ENCODE results near the gene RCSD1. TPM values are rescaled to one million over a fixed set of nuclear protein-coding genes. Genes with fewer than 3 reads are reported as not detected.

The RCSD1 gene
- total RNA-seq = 100 to 1,000 TPM; 131 to 133 TPM

- peak; percentile 76 for DNase-seq
- peak; percentile 8 for ATAC-seq (ENCODE audit: low read depth)
- H3K27ac Mint-ChIP-seq = peak within 1 kb of the TSS; percentile 98
- no peaks in the 10 kb centered on the region for H3K27me3 Mint-ChIP-seq
- POLR2A ChIA-PET = interaction anchor here (1.6 to 8.0 kb wide), 4 partner anchors 13 to 306 kb away, joined by 5 to 92 read pairs (median 48); partner anchors contain the start of gene DCAF6
- peak within 1 kb of the TSS; percentile 99 for H3K4me3 Mint-ChIP-seq
- peaks cover 3% of the 10 kb centered on the region for H3K9me3 Mint-ChIP-seq
- H3K36me3 Mint-ChIP-seq = peaks cover 42% of the 10 kb centered on the region
- H3K4me1 Mint-ChIP-seq = peaks cover 57% of the 10 kb centered on the region
Measured at GRCh38 chr1:167629681-167630567, at the start of gene RCSD1. Gene RCSD1, plus strand, starts transcription at chr1:167630232. Its CDS starts 192 bp downstream, at chr1:167630424.

- POLR2A ChIA-PET = no interaction called here
- H3K4me3 Mint-ChIP-seq = no peak overlapping the region
- no peak overlapping the region for H3K27ac Mint-ChIP-seq
- DNase-seq (no peak), ATAC-seq (ENCODE audit: low read depth) (no peak)
- H3K9me3 Mint-ChIP-seq = no peaks in the 10 kb centered on the region
- no peaks in the 10 kb centered on the region for H3K36me3 Mint-ChIP-seq
- no peaks in the 10 kb centered on the region for H3K4me1 Mint-ChIP-seq
- peaks cover 7% of the 10 kb centered on the region for H3K27me3 Mint-ChIP-seq
Measured at GRCh38 chr1:167582064-167582463, 48.0 kb upstream of the RCSD1 start.

- Mint-ChIP-seq H3K36me3 (no peaks in the 10 kb centered on the region), H3K27me3 (peaks cover 3% of the 10 kb centered on the region), H3K9me3 (no peaks in the 10 kb centered on the region), H3K4me1 (no peaks in the 10 kb centered on the region), H3K4me3 (no peak overlapping the region), H3K27ac (no peak overlapping the region)
- DNase-seq = no peak
- POLR2A ChIA-PET = no interaction called here
- ATAC-seq (ENCODE audit: low read depth) = no peak
Measured at GRCh38 chr1:167582722-167583121, 47.3 kb upstream of the RCSD1 start.

- POLR2A ChIA-PET = no interaction called here
- Mint-ChIP-seq H3K27me3 (no peaks in the 10 kb centered on the region), H3K36me3 (no peaks in the 10 kb centered on the region), H3K4me1 (no peaks in the 10 kb centered on the region), H3K4me3 (no peak overlapping the region), H3K9me3 (no peaks in the 10 kb centered on the region), H3K27ac (no peak overlapping the region)
- DNase-seq (no peak), ATAC-seq (ENCODE audit: low read depth) (no peak)
Measured at GRCh38 chr1:167584581-167584980, 45.5 kb upstream of the RCSD1 start.

GRCh38 chr1:167587342-167587741, 42.7 kb upstream of the RCSD1 start:
- DNase-seq (no peak), ATAC-seq (ENCODE audit: low read depth) (no peak)
- H3K4me1 Mint-ChIP-seq = no peaks in the 10 kb centered on the region
- POLR2A ChIA-PET = no interaction called here
- no peaks in the 10 kb centered on the region for H3K9me3 Mint-ChIP-seq
- no peaks in the 10 kb centered on the region for H3K27me3 Mint-ChIP-seq
- no peaks in the 10 kb centered on the region for H3K36me3 Mint-ChIP-seq
- H3K4me3 Mint-ChIP-seq = no peak overlapping the region
- no peak overlapping the region for H3K27ac Mint-ChIP-seq

GRCh38 chr1:167587872-167588271, 42.2 kb upstream of the RCSD1 start:
- Mint-ChIP-seq H3K36me3 (no peaks in the 10 kb centered on the region), H3K4me3 (no peak overlapping the region), H3K27me3 (no peaks in the 10 kb centered on the region), H3K4me1 (no peaks in the 10 kb centered on the region), H3K9me3 (no peaks in the 10 kb centered on the region), H3K27ac (no peak overlapping the region)
- ATAC-seq (ENCODE audit: low read depth) = no peak
- no peak for DNase-seq
- POLR2A ChIA-PET = no interaction called here

GRCh38 chr1:167588361-167588760, 41.7 kb upstream of the RCSD1 start:
- peaks cover 2% of the 10 kb centered on the region for H3K4me1 Mint-ChIP-seq
- H3K27me3 Mint-ChIP-seq = no peaks in the 10 kb centered on the region
- ATAC-seq (ENCODE audit: low read depth) (no peak), DNase-seq (no peak)
- H3K4me3 Mint-ChIP-seq = no peak overlapping the region
- POLR2A ChIA-PET = no interaction called here
- H3K36me3 Mint-ChIP-seq = no peaks in the 10 kb centered on the region
- no peak overlapping the region for H3K27ac Mint-ChIP-seq
- no peaks in the 10 kb centered on the region for H3K9me3 Mint-ChIP-seq

- Mint-ChIP-seq H3K36me3 (no peaks in the 10 kb centered on the region), H3K4me1 (peaks cover 3% of the 10 kb centered on the region), H3K4me3 (no peak overlapping the region), H3K27me3 (no peaks in the 10 kb centered on the region), H3K27ac (no peak overlapping the region), H3K9me3 (no peaks in the 10 kb centered on the region)
- DNase-seq = no peak
- no peak for ATAC-seq (ENCODE audit: low read depth)
- POLR2A ChIA-PET = no interaction called here
Measured at GRCh38 chr1:167592475-167592874, 37.6 kb upstream of the RCSD1 start.

GRCh38 chr1:167593860-167594259, 36.2 kb upstream of the RCSD1 start:
- POLR2A ChIA-PET = no interaction called here
- Mint-ChIP-seq H3K27me3 (no peaks in the 10 kb centered on the region), H3K27ac (no peak overlapping the region), H3K4me3 (no peak overlapping the region), H3K9me3 (no peaks in the 10 kb centered on the region), H3K4me1 (peaks cover 3% of the 10 kb centered on the region), H3K36me3 (no peaks in the 10 kb centered on the region)
- no peak for ATAC-seq (ENCODE audit: low read depth)
- no peak for DNase-seq

GRCh38 chr1:167594822-167595221, 35.2 kb upstream of the RCSD1 start:
- no peaks in the 10 kb centered on the region for H3K27me3 Mint-ChIP-seq
- POLR2A ChIA-PET = no interaction called here
- no peak overlapping the region for H3K4me3 Mint-ChIP-seq
- no peak for ATAC-seq (ENCODE audit: low read depth)
- peaks cover 5% of the 10 kb centered on the region for H3K4me1 Mint-ChIP-seq
- no peak overlapping the region for H3K27ac Mint-ChIP-seq
- DNase-seq = no peak
- peaks cover under 1% of the 10 kb centered on the region for H3K36me3 Mint-ChIP-seq
- H3K9me3 Mint-ChIP-seq = no peaks in the 10 kb centered on the region

- H3K9me3 Mint-ChIP-seq = peaks cover 4% of the 10 kb centered on the region
- H3K4me3 Mint-ChIP-seq = peak overlapping the region; percentile 76
- peak; percentile 46 for DNase-seq
- peaks cover 7% of the 10 kb centered on the region for H3K36me3 Mint-ChIP-seq
- POLR2A ChIA-PET = interaction anchor here (1.2 to 3.9 kb wide), 9 partner anchors 12 to 337 kb away, joined by 3 to 79 read pairs (median 4); partner anchors contain the start of genes MPC2 and RCSD1
- peaks cover 37% of the 10 kb centered on the region for H3K4me1 Mint-ChIP-seq
- H3K27me3 Mint-ChIP-seq = no peaks in the 10 kb centered on the region
- peak; percentile 79 for ATAC-seq (ENCODE audit: low read depth)
- H3K27ac Mint-ChIP-seq = peak overlapping the region; percentile 82
Measured at GRCh38 chr1:167599957-167600581, 30.0 kb upstream of the RCSD1 start.

- ATAC-seq (ENCODE audit: low read depth) (peak; percentile 61), DNase-seq (peak; percentile 46)
- Mint-ChIP-seq H3K4me3 (peak overlapping the region; percentile 68), H3K27ac (peak overlapping the region; percentile 82), H3K36me3 (peaks cover 10% of the 10 kb centered on the region), H3K4me1 (peaks cover 37% of the 10 kb centered on the region), H3K27me3 (no peaks in the 10 kb centered on the region), H3K9me3 (peaks cover 7% of the 10 kb centered on the region)
- POLR2A ChIA-PET = interaction anchor here (1.0 to 3.9 kb wide), 5 partner anchors 15 to 112 kb away, joined by 4 to 79 read pairs (median 15); partner anchors contain the start of gene RCSD1
Measured at GRCh38 chr1:167601442-167602383, 28.3 kb upstream of the RCSD1 start.

GRCh38 chr1:167602840-167603239, 27.2 kb upstream of the RCSD1 start:
- DNase-seq (peak; percentile 38), ATAC-seq (ENCODE audit: low read depth) (no peak)
- H3K9me3 Mint-ChIP-seq = peaks cover 9% of the 10 kb centered on the region
- H3K36me3 Mint-ChIP-seq = peaks cover 17% of the 10 kb centered on the region
- H3K27me3 Mint-ChIP-seq = no peaks in the 10 kb centered on the region
- peak overlapping the region; percentile 34 for H3K27ac Mint-ChIP-seq
- peaks cover 37% of the 10 kb centered on the region for H3K4me1 Mint-ChIP-seq
- no peak overlapping the region for H3K4me3 Mint-ChIP-seq
- POLR2A ChIA-PET = interaction anchor here (3.0 to 3.9 kb wide), 3 partner anchors 14 to 34 kb away, joined by 15 to 79 read pairs (median 42); partner anchors contain the start of gene RCSD1

All from activated naive CD8-positive, alpha-beta T cell treated with anti-CD3 and anti-CD28 coated beads, Interleukin-2, amount 10 ng/mL, durations not matched to agents 7 days and 5 days (primary cell).